ENCODE measurements around the gene DRD4. TPM values are rescaled to one million over a fixed set of nuclear protein-coding genes. Genes with fewer than 3 reads are reported as not detected.

DRD4 gene
- total and polyA plus RNA-seq, 2 donors = 0.39 TPM; not detected in 1

DNA sequence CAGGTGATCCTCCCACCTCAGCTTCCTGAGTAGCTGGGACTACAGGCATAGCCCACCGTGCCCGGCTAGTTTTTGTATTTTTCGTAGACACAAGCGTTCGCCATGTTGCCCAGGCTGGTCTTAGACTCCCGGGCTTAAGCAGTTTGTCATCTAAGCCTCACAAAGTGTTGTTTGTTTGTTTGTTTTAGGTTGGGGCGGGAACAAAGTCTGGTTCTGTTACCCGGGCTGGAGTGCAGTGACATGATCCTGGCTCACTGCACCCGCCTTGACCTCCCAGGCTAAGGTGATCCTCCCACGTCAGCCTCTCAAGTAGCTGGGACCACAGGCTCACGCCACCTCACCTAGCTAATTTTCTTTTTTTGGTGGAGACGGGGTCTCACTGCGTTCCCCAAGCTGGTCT lies 33.9 kb upstream of the DRD4 start:
- peaks cover 4% of the 10 kb centered on the region for H3K36me3 ChIP-seq (ENCODE audit: insufficient read depth)
- no peak for DNase-seq (ENCODE audit: extremely low spot score)
- 91% methylated on average over 13 of the region's 13 CpGs for WGBS
- no peak overlapping the region for H3K27ac ChIP-seq (ENCODE audit: low read depth)
- H3K4me3 ChIP-seq (ENCODE audit: low read depth, low read length) = no peak overlapping the region
- H3K4me1 ChIP-seq (ENCODE audit: insufficient read depth) = no peaks in the 10 kb centered on the region

DNA sequence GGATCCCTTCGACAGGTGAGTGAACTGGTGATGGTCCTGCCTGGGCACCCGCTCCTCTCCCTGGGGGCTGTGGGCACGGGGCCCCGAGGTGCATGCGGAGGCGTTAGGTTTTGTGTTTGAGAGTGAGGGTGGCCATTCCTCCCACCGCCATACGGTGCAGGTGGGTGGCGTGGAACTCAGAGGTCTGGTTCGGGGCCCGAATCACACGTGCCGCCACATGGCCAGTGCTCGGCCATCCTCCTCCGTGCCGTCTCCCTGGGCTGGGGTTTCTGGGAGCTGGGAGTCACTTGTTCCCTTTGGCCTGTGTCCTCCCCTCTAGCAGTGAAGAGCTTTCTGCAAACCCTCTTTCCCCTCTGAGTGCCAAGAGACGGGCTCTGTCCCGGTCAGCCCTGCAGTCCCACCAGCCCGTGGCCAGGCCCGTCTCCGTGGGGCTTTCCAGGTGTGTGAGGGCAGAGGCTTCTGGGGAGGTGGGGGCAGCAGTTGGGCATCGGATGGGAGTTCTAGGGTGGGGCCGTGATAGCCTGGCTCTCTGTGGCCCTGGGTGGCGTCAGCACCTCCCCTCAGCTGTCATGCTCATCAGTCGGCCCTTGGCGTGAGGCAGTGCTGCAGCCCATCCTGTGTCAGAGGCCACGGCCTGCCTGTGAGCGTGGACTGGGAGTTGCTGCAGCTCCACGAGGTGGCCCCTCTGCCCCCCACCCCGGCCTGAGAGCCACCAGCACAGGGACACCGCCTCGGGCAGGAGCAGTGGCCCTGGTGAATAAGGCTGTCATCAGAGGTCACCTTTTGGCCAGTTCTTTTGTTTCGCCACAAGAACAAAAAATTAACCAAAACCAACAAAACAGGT lies 31.6 kb upstream of the DRD4 start:
- Histone ChIP-seq H3K4me3 (ENCODE audit: low read depth, low read length) (no peak overlapping the region), H3K27ac (ENCODE audit: low read depth) (no peak overlapping the region), H3K36me3 (ENCODE audit: insufficient read depth) (peaks cover 3% of the 10 kb centered on the region), H3K4me1 (ENCODE audit: insufficient read depth) (no peaks in the 10 kb centered on the region)
- DNase-seq (ENCODE audit: extremely low spot score) = no peak
- 94% methylated on average over 33 of the region's 33 CpGs for WGBS

DNA sequence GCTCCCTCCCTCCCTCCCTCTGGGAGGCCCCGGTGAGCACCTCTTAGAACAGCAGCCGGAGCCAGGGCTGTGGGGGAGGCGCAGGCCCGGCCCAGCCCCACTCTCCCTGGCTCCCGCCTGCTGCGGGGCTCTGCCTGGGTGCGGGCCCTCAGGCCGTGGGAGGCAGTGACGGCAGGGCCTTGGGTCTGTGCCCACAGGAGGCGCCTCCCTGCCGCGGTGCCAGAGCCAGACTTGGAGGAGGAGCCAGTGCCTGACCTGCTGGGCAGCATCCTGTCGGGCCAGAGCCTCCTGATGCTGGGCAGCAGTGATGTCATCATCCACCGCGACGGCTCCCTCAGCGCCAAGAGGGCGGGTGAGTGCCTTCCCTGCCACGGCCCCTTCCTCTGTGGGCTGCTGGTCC lies 30.8 kb upstream of the DRD4 start:
- Histone ChIP-seq H3K27ac (ENCODE audit: low read depth) (no peak overlapping the region), H3K4me1 (ENCODE audit: insufficient read depth) (no peaks in the 10 kb centered on the region), H3K4me3 (ENCODE audit: low read depth, low read length) (no peak overlapping the region), H3K36me3 (ENCODE audit: insufficient read depth) (peaks cover 3% of the 10 kb centered on the region)
- DNase-seq (ENCODE audit: extremely low spot score) = no peak
- 73% methylated on average over 19 of the region's 19 CpGs for WGBS

DNA sequence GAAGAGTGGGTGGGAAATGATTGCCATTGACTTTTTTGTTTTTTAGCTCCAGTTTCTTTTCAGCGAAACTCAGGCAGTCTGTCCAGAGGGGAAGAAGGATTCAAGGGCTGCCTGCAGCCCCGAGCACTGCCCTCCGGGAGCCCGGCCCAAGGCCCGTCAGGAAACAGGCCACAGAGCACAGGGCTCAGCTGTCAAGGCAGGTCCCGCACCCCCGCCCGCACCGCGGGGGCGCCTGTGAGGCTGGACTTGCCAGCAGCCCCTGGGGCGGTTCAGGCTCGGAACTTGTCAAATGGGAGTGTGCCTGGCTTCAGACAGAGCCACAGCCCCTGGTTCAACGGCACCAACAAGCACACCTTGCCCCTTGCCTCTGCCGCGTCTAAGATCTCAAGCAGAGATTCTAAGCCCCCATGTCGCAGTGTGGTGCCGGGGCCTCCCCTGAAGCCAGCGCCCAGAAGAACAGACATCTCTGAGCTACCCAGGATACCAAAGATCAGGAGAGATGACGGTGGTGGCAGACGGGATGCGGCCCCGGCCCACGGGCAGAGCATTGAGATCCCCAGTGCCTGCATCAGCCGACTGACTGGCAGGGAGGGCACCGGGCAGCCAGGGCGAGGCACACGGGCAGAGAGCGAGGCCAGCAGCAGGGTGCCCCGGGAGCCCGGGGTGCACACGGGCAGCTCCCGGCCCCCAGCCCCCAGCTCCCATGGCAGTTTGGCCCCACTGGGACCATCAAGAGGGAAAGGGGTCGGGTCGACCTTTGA lies 29.9 kb upstream of the DRD4 start:
- 92% methylated on average over 35 of the region's 35 CpGs for WGBS
- peaks cover 3% of the 10 kb centered on the region for H3K36me3 ChIP-seq (ENCODE audit: insufficient read depth)
- no peak for DNase-seq (ENCODE audit: extremely low spot score)
- no peaks in the 10 kb centered on the region for H3K4me1 ChIP-seq (ENCODE audit: insufficient read depth)
- H3K27ac ChIP-seq (ENCODE audit: low read depth) = no peak overlapping the region
- H3K4me3 ChIP-seq (ENCODE audit: low read depth, low read length) = no peak overlapping the region

DNA sequence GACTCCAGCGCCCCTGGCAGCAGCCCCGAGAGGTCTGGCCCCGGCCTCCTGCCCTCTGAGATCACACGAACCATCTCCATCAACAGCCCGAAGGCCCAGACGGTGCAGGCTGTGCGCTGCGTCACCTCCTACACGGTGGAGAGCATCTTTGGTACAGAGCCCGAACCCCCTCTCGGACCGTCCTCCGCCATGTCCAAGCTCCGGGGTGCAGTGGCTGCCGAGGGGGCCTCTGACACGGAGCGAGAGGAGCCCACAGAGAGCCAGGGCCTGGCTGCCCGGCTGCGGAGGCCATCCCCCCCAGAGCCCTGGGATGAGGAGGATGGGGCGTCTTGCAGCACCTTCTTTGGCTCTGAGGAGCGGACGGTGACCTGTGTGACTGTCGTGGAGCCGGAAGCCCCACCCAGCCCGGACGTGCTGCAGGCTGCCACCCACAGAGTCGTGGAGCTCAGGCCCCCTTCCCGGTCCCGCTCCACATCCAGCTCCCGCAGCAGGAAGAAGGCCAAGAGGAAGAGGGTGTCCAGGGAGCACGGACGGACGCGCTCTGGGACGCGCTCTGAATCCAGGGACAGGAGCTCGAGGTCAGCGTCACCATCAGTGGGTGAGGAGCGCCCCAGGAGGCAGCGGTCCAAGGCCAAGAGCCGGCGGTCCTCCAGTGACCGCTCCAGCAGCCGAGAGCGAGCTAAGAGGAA lies 29.0 kb upstream of the DRD4 start:
- peaks cover 5% of the 10 kb centered on the region for H3K36me3 ChIP-seq (ENCODE audit: insufficient read depth)
- WGBS = 91% methylated on average over 45 of the region's 45 CpGs

DNA sequence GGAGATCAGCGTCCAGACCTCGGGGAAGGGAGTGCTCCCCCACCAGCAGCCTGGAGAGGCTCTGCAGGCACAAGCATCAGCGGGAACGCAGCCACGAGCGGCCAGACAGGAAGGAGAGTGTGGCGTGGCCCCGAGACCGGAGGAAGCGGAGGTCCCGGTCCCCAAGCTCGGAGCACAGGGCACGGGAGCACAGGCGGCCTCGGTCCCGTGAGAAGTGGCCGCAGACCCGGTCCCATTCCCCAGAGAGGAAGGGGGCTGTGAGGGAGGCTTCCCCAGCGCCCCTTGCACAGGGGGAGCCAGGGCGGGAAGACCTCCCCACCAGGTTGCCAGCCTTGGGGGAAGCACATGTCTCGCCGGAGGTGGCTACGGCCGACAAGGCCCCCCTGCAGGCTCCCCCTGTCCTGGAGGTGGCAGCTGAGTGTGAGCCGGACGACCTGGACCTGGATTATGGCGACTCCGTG lies 28.2 kb upstream of the DRD4 start:
- WGBS = 86% methylated on average over 28 of the region's 28 CpGs
- H3K4me3 ChIP-seq (ENCODE audit: low read depth, low read length) = no peak overlapping the region
- no peak for DNase-seq (ENCODE audit: extremely low spot score)
- H3K36me3 ChIP-seq (ENCODE audit: insufficient read depth) = peaks cover 5% of the 10 kb centered on the region
- no peaks in the 10 kb centered on the region for H3K4me1 ChIP-seq (ENCODE audit: insufficient read depth)
- no peak overlapping the region for H3K27ac ChIP-seq (ENCODE audit: low read depth)

More for the DNA sequence above, 29.0 kb upstream of the DRD4 start:
- H3K4me3 ChIP-seq (ENCODE audit: low read depth, low read length) = no peak overlapping the region
- no peak overlapping the region for H3K27ac ChIP-seq (ENCODE audit: low read depth)
- H3K4me1 ChIP-seq (ENCODE audit: insufficient read depth) = no peaks in the 10 kb centered on the region
- DNase-seq (ENCODE audit: extremely low spot score) = no peak

DNA sequence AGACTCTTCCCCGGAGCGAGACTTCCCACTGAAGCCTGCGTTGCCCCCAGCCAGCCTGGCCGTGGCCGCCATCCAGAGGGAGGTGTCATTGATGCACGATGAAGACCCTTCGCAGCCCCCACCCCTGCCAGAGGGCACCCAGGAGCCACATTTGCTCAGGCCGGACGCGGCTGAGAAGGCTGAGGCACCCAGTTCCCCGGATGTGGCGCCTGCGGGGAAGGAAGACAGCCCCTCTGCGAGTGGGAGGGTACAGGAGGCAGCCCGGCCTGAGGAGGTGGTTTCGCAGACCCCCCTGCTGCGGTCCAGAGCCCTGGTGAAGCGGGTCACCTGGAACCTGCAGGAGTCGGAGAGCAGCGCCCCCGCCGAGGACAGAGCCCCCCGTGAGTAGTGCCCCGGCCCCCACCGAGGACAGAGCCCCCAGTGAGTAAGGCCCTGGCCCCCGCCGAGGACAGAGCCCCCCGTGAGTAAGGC lies 27.7 kb upstream of the DRD4 start:
- no peak overlapping the region for H3K4me3 ChIP-seq (ENCODE audit: low read depth, low read length)
- 91% methylated on average over 28 of the region's 28 CpGs for WGBS
- no peak for DNase-seq (ENCODE audit: extremely low spot score)
- H3K36me3 ChIP-seq (ENCODE audit: insufficient read depth) = peaks cover 5% of the 10 kb centered on the region
- H3K27ac ChIP-seq (ENCODE audit: low read depth) = no peak overlapping the region
- no peaks in the 10 kb centered on the region for H3K4me1 ChIP-seq (ENCODE audit: insufficient read depth)

DNA sequence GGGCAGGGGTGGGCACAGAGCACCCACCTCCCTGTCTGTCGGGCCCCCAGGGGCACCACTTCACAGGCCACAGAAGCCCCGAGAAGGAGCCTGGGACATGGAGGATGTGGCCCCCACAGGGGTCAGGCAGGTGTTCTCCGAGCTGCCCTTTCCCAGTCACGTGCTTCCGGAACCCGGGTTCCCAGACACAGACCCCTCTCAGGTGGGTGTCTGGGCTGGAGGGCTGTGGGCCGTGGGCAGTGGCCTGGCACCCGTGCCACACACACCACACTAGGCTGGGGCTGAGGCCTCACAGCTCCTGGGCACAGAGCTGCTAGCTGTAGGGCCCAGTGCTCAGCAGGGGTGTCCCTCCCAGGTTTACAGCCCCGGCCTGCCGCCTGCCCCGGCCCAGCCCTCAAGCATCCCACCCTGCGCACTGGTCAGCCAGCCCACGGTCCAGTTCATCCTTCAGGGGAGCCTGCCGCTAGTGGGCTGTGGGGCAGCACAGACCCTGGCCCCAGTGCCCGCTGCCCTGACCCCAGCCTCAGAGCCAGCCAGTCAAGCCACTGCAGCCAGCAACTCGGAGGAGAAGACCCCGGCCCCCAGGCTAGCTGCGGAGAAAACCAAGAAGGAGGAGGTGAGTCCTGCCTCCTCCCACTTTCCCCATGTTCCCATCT lies 26.8 kb upstream of the DRD4 start:
- H3K4me3 ChIP-seq (ENCODE audit: low read depth, low read length) = no peak overlapping the region
- peaks cover 5% of the 10 kb centered on the region for H3K36me3 ChIP-seq (ENCODE audit: insufficient read depth)
- WGBS = 93% methylated on average over 18 of the region's 18 CpGs
- H3K27ac ChIP-seq (ENCODE audit: low read depth) = no peak overlapping the region
- H3K4me1 ChIP-seq (ENCODE audit: insufficient read depth) = no peaks in the 10 kb centered on the region
- DNase-seq (ENCODE audit: extremely low spot score) = no peak

DNA sequence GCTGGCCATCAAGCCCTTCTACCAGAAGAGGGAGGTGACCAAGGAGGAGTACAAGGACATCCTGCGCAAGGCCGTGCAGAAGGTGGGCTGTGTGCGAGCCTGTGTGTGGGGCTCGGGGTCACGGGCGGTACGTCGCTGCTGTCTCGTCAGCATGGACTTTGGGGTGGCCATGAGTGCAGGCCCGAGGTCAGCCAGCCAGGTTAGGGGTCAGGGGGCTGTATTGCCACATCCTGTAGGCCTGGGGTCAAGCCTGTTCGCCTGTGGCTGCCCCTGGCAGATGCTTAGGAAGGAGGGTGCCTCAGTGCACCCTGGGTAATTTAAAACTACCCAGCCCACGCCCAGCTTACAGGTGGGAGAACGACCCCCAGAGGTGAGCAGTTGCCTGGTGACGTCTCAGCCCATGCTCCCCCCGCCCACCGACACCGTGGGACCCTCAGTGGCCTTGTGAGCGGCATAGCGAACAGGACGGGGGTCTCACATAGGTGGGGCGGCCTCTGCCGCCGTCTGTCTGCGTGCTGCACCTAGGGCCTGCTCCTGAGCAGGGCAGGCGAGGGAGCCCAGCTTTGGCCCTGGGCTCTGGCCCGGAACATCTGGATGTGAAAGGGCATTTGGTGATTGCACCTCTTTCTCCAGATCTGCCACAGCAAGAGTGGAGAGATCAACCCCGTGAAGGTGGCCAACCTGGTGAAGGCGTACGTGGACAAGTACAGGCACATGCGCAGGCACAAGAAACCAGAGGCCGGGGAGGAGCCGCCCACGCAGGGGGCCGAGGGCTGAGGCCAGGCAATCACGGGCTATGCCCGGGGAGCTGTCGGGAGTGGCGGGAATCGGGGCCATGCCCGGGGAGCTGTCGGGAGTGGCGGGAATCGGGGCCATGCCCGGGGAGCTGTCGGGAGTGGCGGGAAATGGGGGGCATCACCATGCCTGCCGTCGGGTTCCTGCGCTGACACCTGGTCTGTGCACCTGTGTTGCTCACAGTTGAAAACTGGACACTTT lies 25.8 kb upstream of the DRD4 start:
- Histone ChIP-seq H3K27ac (ENCODE audit: low read depth) (no peak overlapping the region), H3K36me3 (ENCODE audit: insufficient read depth) (peaks cover 5% of the 10 kb centered on the region), H3K4me3 (ENCODE audit: low read depth, low read length) (no peak overlapping the region), H3K4me1 (ENCODE audit: insufficient read depth) (no peaks in the 10 kb centered on the region)
- no peak for DNase-seq (ENCODE audit: extremely low spot score)
- WGBS = 88% methylated on average over 49 of the region's 49 CpGs

DNA sequence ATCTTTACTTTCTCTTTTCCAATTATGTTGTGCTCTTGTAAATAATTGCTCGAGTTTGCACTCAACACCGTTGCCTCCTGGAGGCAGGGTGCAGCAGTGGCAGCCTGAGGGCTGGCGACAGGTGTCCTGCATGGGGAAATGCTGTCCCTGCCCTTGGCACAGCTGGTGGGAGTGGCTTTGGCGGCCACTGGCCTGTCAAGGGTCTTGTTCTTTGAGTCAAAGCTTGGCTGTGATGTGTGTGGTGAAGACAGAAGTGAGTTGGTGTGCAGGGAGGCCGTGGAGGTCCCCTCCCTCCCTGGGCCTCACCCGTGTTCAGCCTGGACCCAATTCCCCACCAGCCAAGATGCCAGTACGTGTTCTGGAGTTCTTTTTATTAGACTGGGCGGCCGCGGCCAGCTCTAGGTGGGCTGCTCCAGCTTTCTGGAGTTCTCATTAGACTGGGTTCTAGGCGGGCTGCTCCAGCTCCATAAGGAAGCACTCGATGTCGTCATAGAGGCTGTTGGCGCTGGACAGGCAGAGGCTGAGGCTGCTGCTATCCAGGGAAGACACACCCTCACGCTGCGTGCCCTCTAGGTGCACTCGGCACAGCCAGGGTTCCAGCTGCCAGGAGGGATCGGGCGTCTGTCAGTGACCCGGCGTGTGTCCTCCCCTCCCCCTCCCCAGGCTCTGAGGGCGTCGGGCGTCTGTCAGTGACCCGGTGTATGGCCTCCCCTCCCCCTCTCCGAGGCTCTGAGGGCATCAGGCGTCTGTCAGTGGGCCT lies 24.7 kb upstream of the DRD4 start:
- no peak overlapping the region for H3K4me3 ChIP-seq (ENCODE audit: low read depth, low read length)
- peaks cover 3% of the 10 kb centered on the region for H3K36me3 ChIP-seq (ENCODE audit: insufficient read depth)
- H3K27ac ChIP-seq (ENCODE audit: low read depth) = no peak overlapping the region
- 71% methylated on average over 27 of the region's 27 CpGs for WGBS
- no peaks in the 10 kb centered on the region for H3K4me1 ChIP-seq (ENCODE audit: insufficient read depth)
- DNase-seq (ENCODE audit: extremely low spot score) = no peak

DNA sequence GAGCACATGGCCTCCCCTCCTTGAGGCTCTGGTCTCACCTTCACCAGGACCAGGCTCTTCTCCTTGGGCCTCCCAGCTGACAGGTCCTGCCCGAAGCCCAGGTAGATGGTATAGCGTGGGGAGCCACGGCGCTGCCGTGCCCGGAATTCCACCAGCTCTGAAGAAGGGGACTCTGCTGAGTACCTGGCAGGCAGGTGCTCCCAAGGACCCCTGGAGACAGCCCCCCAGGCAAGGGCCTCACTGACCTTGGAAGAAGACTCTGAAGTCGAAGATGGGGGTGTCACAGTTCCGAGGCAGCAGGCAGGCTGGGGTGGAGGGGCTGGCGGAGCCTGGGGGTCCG lies 24.1 kb upstream of the DRD4 start:
- DNase-seq (ENCODE audit: extremely low spot score) = no peak
- no peak overlapping the region for H3K27ac ChIP-seq (ENCODE audit: low read depth)
- no peaks in the 10 kb centered on the region for H3K4me1 ChIP-seq (ENCODE audit: insufficient read depth)
- peaks cover 3% of the 10 kb centered on the region for H3K36me3 ChIP-seq (ENCODE audit: insufficient read depth)
- no peak overlapping the region for H3K4me3 ChIP-seq (ENCODE audit: low read depth, low read length)
- 93% methylated on average over 10 of the region's 10 CpGs for WGBS
